ENCODE data around the gene MGST2. TPM values are rescaled to one million over a fixed set of nuclear protein-coding genes. Genes with fewer than 3 reads are reported as not detected.
A peak's percentile ranks its signal among the peaks of the same experiment; 100 is the strongest.

The MGST2 gene
- total and polyA plus RNA-seq, 2 experiments from 2014 or later = 82.4 to 97.9 TPM

DNA sequence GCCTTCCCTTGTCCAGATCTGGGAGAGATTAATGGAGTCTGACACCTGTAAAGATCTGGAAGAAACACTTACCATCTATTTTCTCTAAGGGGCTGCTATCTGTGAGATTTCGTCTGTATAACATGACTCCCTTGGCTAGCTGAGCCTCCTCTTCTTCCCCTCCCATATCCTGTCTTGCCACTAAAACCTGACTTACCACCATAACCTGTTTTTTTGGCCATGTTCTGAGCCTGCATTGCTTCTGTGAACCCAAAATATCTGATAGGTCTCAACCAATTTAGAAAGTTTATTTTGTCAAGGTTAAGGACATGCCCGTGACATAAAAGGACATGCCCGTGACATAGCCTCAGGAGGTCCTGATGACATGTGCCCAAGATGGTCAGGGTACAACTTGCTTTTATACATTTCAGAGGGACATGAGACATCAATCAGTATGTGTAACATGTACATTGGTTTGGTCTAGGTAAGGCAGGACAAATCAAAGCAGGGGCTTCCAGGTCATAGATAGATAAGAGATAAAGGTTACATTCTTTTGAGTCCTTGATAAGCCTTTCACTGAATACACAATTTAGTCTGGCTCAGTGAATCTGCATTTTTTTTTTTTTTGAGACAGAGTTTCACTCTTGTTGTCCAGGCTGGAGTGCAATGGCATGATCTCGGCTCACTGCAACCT is 11.4 kb downstream of the MGST2 start:
- no peak for DNase-seq (ENCODE audit: low spot score)
- 73% methylated on average over 4 of the region's 4 CpGs for WGBS (ENCODE audit: low lambda C conversion rate, missing lambda C conversion rate)
- H3K4me2 ChIP-seq = no peak overlapping the region
- H3K36me3 ChIP-seq (replicated peaks; ENCODE audit: insufficient read depth, low read depth) = no peaks in the 10 kb centered on the region
- H3K27me3 ChIP-seq = no peaks in the 10 kb centered on the region
- H3K9me3 ChIP-seq (ENCODE audit: low read depth) = no peaks in the 10 kb centered on the region
- peaks cover 92% of the 10 kb centered on the region for H3K79me2 ChIP-seq
- no peak overlapping the region for H3K4me3 ChIP-seq
- no peak overlapping the region for H2AFZ ChIP-seq
- TF ChIP-seq CTCF (IDR thresholded peaks at IDR 0.05; ENCODE audit: poor library complexity) = no peak
- no peak for TF ChIP-seq EZH2 (IDR thresholded peaks at IDR 0.05; ENCODE audit: borderline replicate concordance)
- no peak for TF ChIP-seq EZH2phosphoT487 (IDR thresholded peaks at IDR 0.05; ENCODE audit: low read depth, severe bottlenecking, unreplicated experiment)
- H3K27ac ChIP-seq = peak overlapping the region; percentile 18
- H4K20me1 ChIP-seq (ENCODE audit: insufficient read depth, poor library complexity, severe bottlenecking) = no peaks in the 10 kb centered on the region
- peaks cover 1% of the 10 kb centered on the region for H3K4me1 ChIP-seq (ENCODE audit: insufficient read depth)
- H3K9me2 ChIP-seq (replicated peaks; ENCODE audit: insufficient read depth) = no peaks in the 10 kb centered on the region

- no peaks in the 10 kb centered on the region for H3K27me3 ChIP-seq
- TF ChIP-seq CTCF (IDR thresholded peaks at IDR 0.05; ENCODE audit: poor library complexity) = no peak
- TF ChIP-seq EZH2 (IDR thresholded peaks at IDR 0.05; ENCODE audit: borderline replicate concordance) = no peak
- no peak for TF ChIP-seq EZH2phosphoT487 (IDR thresholded peaks at IDR 0.05; ENCODE audit: low read depth, severe bottlenecking, unreplicated experiment)
- H4K20me1 ChIP-seq (ENCODE audit: insufficient read depth, poor library complexity, severe bottlenecking) = no peaks in the 10 kb centered on the region
- H3K79me2 ChIP-seq = peaks cover 61% of the 10 kb centered on the region
- H3K4me1 ChIP-seq (ENCODE audit: insufficient read depth) = peaks cover 21% of the 10 kb centered on the region
- H3K9me3 ChIP-seq (ENCODE audit: low read depth) = no peaks in the 10 kb centered on the region
- no peak overlapping the region for H2AFZ ChIP-seq
- H3K9me2 ChIP-seq (replicated peaks; ENCODE audit: insufficient read depth) = no peaks in the 10 kb centered on the region
- no peak for DNase-seq (ENCODE audit: low spot score)
- H3K4me2 ChIP-seq = no peak overlapping the region
- WGBS (ENCODE audit: low lambda C conversion rate, missing lambda C conversion rate) = 83% methylated on average over 2 of the region's 2 CpGs
- H3K4me3 ChIP-seq = no peak overlapping the region
- H3K27ac ChIP-seq = no peak overlapping the region
- no peaks in the 10 kb centered on the region for H3K36me3 ChIP-seq (replicated peaks; ENCODE audit: insufficient read depth, low read depth)
Measured at GRCh38 chr4:139682309-139682708, 16.7 kb downstream of the MGST2 start.

GRCh38 chr4:139682741-139683151 is 17.1 kb downstream of the MGST2 start:
- Histone ChIP-seq H3K4me2 (no peak overlapping the region), H3K36me3 (replicated peaks; ENCODE audit: insufficient read depth, low read depth) (no peaks in the 10 kb centered on the region), H2AFZ (no peak overlapping the region), H3K4me3 (no peak overlapping the region), H3K4me1 (ENCODE audit: insufficient read depth) (peaks cover 21% of the 10 kb centered on the region), H4K20me1 (ENCODE audit: insufficient read depth, poor library complexity, severe bottlenecking) (no peaks in the 10 kb centered on the region), H3K27ac (no peak overlapping the region), H3K9me2 (replicated peaks; ENCODE audit: insufficient read depth) (no peaks in the 10 kb centered on the region), H3K79me2 (peaks cover 61% of the 10 kb centered on the region), H3K27me3 (no peaks in the 10 kb centered on the region), H3K9me3 (ENCODE audit: low read depth) (no peaks in the 10 kb centered on the region)
- WGBS (ENCODE audit: low lambda C conversion rate, missing lambda C conversion rate) = 79% methylated on average over 6 of the region's 6 CpGs
- no peak for TF ChIP-seq CTCF (IDR thresholded peaks at IDR 0.05; ENCODE audit: poor library complexity)
- no peak for TF ChIP-seq EZH2 (IDR thresholded peaks at IDR 0.05; ENCODE audit: borderline replicate concordance)
- TF ChIP-seq EZH2phosphoT487 (IDR thresholded peaks at IDR 0.05; ENCODE audit: low read depth, severe bottlenecking, unreplicated experiment) = no peak
- no peak for DNase-seq (ENCODE audit: low spot score)

Data from hepatocyte (in vitro differentiated cells).